Measurements from ENCODE around the gene FNTB.

- no peak for TF ChIP-seq CTCF (conservative IDR thresholded peaks at IDR 0.05 in 1 of 2, IDR thresholded peaks at IDR 0.05 in 1 of 2; ENCODE audit: extremely low read depth in 1 of 2, insufficient read depth in 1 of 2, low read depth in 1 of 2, low read length in 2 of 2)
- no peak for TF ChIP-seq EZH2 (IDR thresholded peaks at IDR 0.05; ENCODE audit: borderline replicate concordance, low read length)
Observed at GRCh38 chr14:65062096-65063075, 75.7 kb downstream of the FNTB start.

Data from mammary epithelial cell (primary cell).